Melanocyte of skin (primary cell): ENCODE data around the gene ABHD3. TPM values are rescaled to one million over a fixed set of nuclear protein-coding genes. Genes with fewer than 3 reads are reported as not detected.

Experiments
- small RNA-seq, 2 donors: library from RNA; depleted of rRNA; stranded (forward); fragments of <200 nt; gene quantifications; one replicate each; pipeline ENCODE3, GENCODE V24; 2012
- total RNA-seq, 2 donors: library from RNA; depleted of rRNA; stranded (reverse); fragments of >200 nt; gene quantifications; 2 replicates each; pipeline ENCODE4 v1.2.3, GENCODE V29; 2012

ABHD3 gene
- 10 to 100 TPM; 20.0 to 34.6 TPM for total RNA-seq

GRCh38 chr18:21704603-21705364, at the start of gene ABHD3:
Gene ABHD3 (minus strand): TSS chr18:21704774. CDS start chr18:21704665, 109 bp downstream.

GRCh38 chr18:21740538-21741311, 36.2 kb upstream of the ABHD3 start, which contains the start of gene MIB1:
Gene MIB1 (plus strand): TSS chr18:21740792. CDS start chr18:21741584, 792 bp downstream.

GRCh38 chr18:21612125-21613039, 92.2 kb downstream of the ABHD3 start, which contains the start of gene SNRPD1:
Gene SNRPD1 (plus strand): TSS chr18:21612314. CDS start chr18:21612430, 116 bp downstream.

Small RNA genes lying within 50 kb of the gene (small RNA-seq; reads per million reads assigned to genes)
- gene MIR320C1, result 0 to 0.12 reads per million in 2 donors
- 0 reads per million in 2 donors for gene RF00019
- gene RF01241, result 0 to 0.04 reads per million in 2 donors

Other genes with a start within 250 kb of the ABHD3 start
- 10 to 100 TPM; 16.0 to 20.6 TPM for gene ESCO1, start 104.1 kb downstream of the ABHD3 start, total RNA-seq
- gene SNRPD1, start 92.5 kb downstream of the ABHD3 start, total RNA-seq, result 10 to 100 TPM in 1 of 2 donors, 1 to 10 TPM in 1; 7.6 to 13.7 TPM
- gene MIB1, start 36.0 kb upstream of the ABHD3 start, total RNA-seq, result 10 to 100 TPM; 34.1 to 38.6 TPM